Heart left ventricle (tissue), 13 donors: ENCODE results near the gene CUL3.

Source experiments
- CTCF ChIP-seq, 12 donors: fragments of 200-600 bp; sonication (generic) in 4 of 12; IDR thresholded peaks; one replicate each; pipeline versions ENCODE4 v1.5.0 to v1.8.0; 2018 to 2022; ENCODE audit warnings: antibody characterized with exemption in 12 of 12, mild to moderate bottlenecking in 5 of 12
- POLR2A ChIP-seq, 2 donors: fragments of 450-650 bp; IDR thresholded peaks; one replicate each; pipeline ENCODE4 v1.6.1; 2017; ENCODE audit warnings: antibody characterized with exemption in 2 of 2, mild to moderate bottlenecking in 2 of 2, moderate library complexity in 2 of 2
- donor health status: ischemic (EF 13 %, LVEDD 7.1; RV severe dilation, severe dysfunction).
- donor health status: DM: no; HTN: yes; CAD: no.
- donor health status: DM: no; HTN: no; CAD: no.
- donor health status: ischemic (EF 25% LVEDD 6.9; RV normal size, moderate dysfunction).
- donor health status: ischemic (EF 25% LVEDD 5.7; RV mildly dilated, moderate dysfunction).
- donor health status: ischemic (EF 35%, LVEDD 5.7; RV mildly dilated, moderate dysfunction).
- donor health status: nonischemic (EF 11% LVEDD 7.7; RV severe dilation, severe dysfunction).
- donor health status: DM: yes; HTN: yes; CAD: no.
- donor health status: PGD.
- donor health status: ischemic (EF 29% LVEDD 5.4; RV normal size, mild dysfunction).
- donor health status: nonischemic (EF 23%, LVEDD 6.1; RV moderate dilation, normal function).

GRCh38 chr2:224442071-224442967 is 142.8 kb downstream of the CUL3 start:
- TF ChIP-seq CTCF (IDR thresholded peaks at IDR 0.05) (no peak), POLR2A (IDR thresholded peaks at IDR 0.05) (no peak)
